RWPE1 (cell line): ENCODE data around the gene PLCB1.

Experiments used
- CTCF ChIA-PET: fragments of 350-600 bp; sonication (Branson Sonifier 250); formaldehyde crosslinking; extraction: SDS; loops from one replicate; lab custom pipeline; 2021; lab: Yijun Ruan, JAX
- POLR2A ChIA-PET: fragments of 400-600 bp; formaldehyde crosslinking; extraction: SDS; loops from one replicate; lab custom pipeline; 2020; ENCODE audit warnings: antibody characterized with exemption; ENCODE audit not compliant: low non-redundant PET; lab: Yijun Ruan, JAX
- DNase-seq: peaks from one replicate; pipeline ENCODE4 v3.0.0; 2012; ENCODE audit warnings: low spot score
- H3K27ac ChIP-seq: fragments of 450-650 bp; 2 replicates; pipeline ENCODE4 v1.5.1; 2017
- CTCF ChIP-seq: fragments of 450-650 bp; conservative IDR thresholded peaks from 2 replicates; pipeline ENCODE4 v1.5.1; 2017; ENCODE audit warnings: low read depth, mild to moderate bottlenecking

PLCB1 gene

DNA sequence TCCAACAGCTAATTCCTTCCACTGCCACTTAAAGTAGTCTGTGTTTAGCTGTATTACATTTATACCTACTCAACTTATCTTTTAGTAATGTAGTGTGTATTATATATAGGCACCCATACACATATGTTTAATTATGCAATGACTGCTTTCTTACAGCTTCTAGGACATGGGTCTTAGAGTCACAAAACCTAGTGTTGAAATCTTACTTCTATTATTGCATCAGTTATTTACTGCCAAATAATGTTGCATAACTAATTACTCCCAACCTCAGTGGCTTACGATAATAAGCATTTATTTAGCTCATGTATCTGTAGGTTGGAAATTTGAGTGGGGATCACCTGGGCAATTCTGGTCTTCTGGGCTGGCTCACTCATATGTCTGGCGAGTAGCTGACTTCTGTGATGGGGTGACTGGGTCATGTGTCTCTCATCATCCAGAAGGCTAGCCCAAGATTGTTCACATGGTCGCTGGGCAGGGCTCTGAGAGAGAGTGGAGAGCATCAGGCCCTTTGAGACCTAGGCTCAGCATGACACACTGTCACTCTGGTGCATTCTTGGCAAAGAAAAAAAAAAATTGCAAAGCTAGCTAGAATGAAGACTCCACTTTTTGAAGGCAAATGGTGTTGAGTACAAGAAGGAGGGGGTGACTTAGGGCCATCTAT lies 187.0 kb downstream of the PLCB1 start:
- no peak for TF ChIP-seq CTCF
- H3K27ac ChIP-seq: no peak overlapping the region
- ChIA-PET POLR2A (no interaction called here), CTCF (interaction anchor here (0.5 to 0.6 kb wide), 2 partner anchors 21 to 172 kb away, joined by 3 to 4 read pairs; no protein-coding TSS in a partner anchor)
- DNase-seq: no peak

DNA sequence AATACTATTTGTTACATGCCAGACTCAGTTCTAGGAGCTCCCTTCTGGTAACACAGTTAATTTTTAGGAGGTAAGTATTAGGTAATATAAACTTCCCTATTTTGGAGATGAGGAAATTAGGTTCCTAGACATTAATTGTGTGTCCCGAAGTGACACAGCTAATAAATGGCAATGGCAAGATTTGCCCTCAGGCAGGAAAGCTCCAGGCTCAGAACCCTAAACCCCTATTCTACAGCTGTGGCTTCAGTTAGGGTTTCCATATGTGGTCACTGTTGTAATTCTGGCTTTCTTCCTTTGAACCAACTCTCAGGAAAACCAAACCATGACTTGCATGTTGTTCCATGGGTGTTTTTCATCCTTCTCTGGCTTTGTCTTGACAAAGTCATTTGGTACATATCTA lies 188.2 kb downstream of the PLCB1 start:
- POLR2A ChIA-PET: no interaction called here
- TF ChIP-seq CTCF: no peak
- DNase-seq: no peak
- CTCF ChIA-PET: no interaction called here
- no peak overlapping the region for H3K27ac ChIP-seq

DNA sequence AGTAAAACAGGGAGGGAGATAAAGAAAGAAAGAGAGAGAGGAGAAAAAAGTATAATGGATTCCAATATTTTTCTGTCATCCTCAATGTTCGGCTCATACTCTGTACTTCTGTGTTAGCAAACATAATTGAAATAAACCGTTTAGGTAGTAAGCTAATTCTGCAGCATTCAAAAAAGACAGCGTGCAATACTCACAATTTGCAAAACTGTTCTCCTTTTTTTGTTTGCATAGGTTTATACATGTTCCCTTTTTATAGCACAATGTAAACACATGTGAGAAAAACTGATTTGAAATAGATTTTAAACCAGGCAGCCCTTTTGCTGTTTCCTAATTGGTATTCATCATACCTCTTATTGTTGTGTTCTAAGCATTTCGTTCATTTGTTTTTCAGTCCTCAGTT lies 188.9 kb downstream of the PLCB1 start:
- CTCF ChIA-PET: no interaction called here
- DNase-seq: no peak
- TF ChIP-seq CTCF: no peak
- POLR2A ChIA-PET: no interaction called here
- H3K27ac ChIP-seq: no peak overlapping the region

GRCh38 chr20:8322662-8323217 lies 190.7 kb downstream of the PLCB1 start:
- no peak for TF ChIP-seq CTCF
- H3K27ac ChIP-seq: no peak overlapping the region
- no peak for DNase-seq
- POLR2A ChIA-PET: no interaction called here
- CTCF ChIA-PET: no interaction called here

- H3K27ac ChIP-seq: no peak overlapping the region
- POLR2A ChIA-PET: no interaction called here
- CTCF ChIA-PET: no interaction called here
- DNase-seq: no peak
- no peak for TF ChIP-seq CTCF
Observed at GRCh38 chr20:8326191-8326590, 194.1 kb downstream of the PLCB1 start.

DNA sequence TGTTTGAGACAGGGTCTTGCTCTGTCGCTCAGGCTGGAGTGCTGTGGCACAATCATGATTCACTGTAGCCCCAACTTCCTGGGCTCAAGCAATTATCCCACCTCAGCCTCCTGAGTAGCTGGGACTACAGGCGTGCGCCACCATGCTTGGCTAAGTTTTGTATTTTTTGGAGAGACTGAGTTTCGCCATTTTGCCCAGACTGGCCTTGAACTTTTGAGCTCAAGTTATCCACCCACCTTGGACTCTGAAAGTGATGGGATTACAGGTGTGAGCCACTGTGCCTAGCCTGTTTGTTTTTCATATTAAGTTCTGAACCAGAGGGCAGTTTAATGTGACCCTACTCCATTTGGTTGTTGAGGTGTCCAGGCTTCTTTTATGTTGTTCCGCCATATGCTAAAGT lies 194.8 kb downstream of the PLCB1 start:
- ChIA-PET CTCF (no interaction called here), POLR2A (no interaction called here)
- DNase-seq: no peak
- TF ChIP-seq CTCF: no peak
- H3K27ac ChIP-seq: no peak overlapping the region
